ENCODE data around the gene CLMP.

The CLMP gene

GRCh38 chr11:123052901-123053721 lies 141.9 kb downstream of the CLMP start:
- no peak for FAIRE-seq

GRCh38 chr11:123051634-123052033 lies 143.4 kb downstream of the CLMP start:
- FAIRE-seq, result no peak

- FAIRE-seq, result no peak
These were observed 143.9 kb downstream of the CLMP start for GRCh38 chr11:123051146-123051545.

GRCh38 chr11:123047947-123048293 lies 147.1 kb downstream of the CLMP start:
- no peak for FAIRE-seq

- FAIRE-seq, result no peak
These were observed 147.6 kb downstream of the CLMP start for GRCh38 chr11:123047266-123047946.

GRCh38 chr11:123046473-123047259 lies 148.4 kb downstream of the CLMP start:
- no peak for FAIRE-seq

- no peak for FAIRE-seq
These were observed 149.9 kb downstream of the CLMP start for GRCh38 chr11:123045101-123045500.

GRCh38 chr11:123041185-123041584 lies 153.9 kb downstream of the CLMP start:
- FAIRE-seq, result no peak

- FAIRE-seq, result no peak
These were observed 155.0 kb downstream of the CLMP start for GRCh38 chr11:123040111-123040432.

GRCh38 chr11:123035831-123036230 lies 159.2 kb downstream of the CLMP start:
- FAIRE-seq, result no peak

- FAIRE-seq, result no peak
These were observed 160.5 kb downstream of the CLMP start for GRCh38 chr11:123034597-123034996.

GRCh38 chr11:123033895-123034294 lies 161.2 kb downstream of the CLMP start:
- no peak for FAIRE-seq

GRCh38 chr11:123030517-123030916 lies 164.5 kb downstream of the CLMP start:
- FAIRE-seq, result no peak

- no peak for FAIRE-seq
These were observed 174.1 kb downstream of the CLMP start for GRCh38 chr11:123020968-123021367.

Data from TTC549 (cell line).